Stimulated activated CD4-positive, alpha-beta T cell treated with anti-CD3 and anti-CD28 coated beads, Interleukin-12 subunit alpha, Interleukin-12 subunit beta, amount 100 ng/mL, for 24 hours (primary cell): ENCODE results near the gene LRCH2.

ENCODE experiments used
- DNase-seq, 2 experiments: peaks; one replicate each; pipeline ENCODE4 v3.0.0-alpha.2; 2020; ENCODE audit warnings: low read depth in 2 of 2

LRCH2 gene

GRCh38 chrX:115204040-115204439 is 29.9 kb downstream of the LRCH2 start:
- DNase-seq: no peak

DNA sequence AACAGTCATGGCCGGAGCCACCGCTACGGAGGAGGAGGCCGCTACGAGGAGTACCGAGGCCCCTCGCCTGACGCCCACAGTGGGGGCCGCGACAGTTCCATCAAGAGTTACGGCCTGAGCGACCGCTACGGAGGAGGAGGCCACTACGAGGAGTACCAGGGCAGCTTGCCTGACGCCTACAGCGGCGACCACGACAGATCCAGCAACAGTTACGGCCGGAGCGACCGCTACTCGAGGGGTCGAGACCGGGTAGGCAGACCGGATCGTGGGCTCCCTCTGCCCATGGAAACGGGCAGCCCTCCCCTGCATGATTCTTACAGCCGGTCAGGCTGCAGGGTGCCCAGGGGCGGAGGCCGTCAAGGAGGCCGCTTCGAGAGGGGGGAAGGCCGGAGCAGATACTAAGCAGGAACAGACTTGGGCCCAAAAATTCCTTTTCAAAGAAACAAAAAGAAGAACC is 41.6 kb downstream of the LRCH2 start:
- no peak for DNase-seq

- no peak for DNase-seq
These were observed 42.2 kb downstream of the LRCH2 start for GRCh38 chrX:115191490-115192243.

- no peak for DNase-seq
These were observed 43.0 kb downstream of the LRCH2 start for GRCh38 chrX:115190636-115191489.

- DNase-seq: no peak
These were observed 44.0 kb downstream of the LRCH2 start for GRCh38 chrX:115189646-115190635.

- no peak for DNase-seq
These were observed 44.8 kb downstream of the LRCH2 start, which contains the start of gene RBMXL3 for GRCh38 chrX:115189110-115189509. TSS of gene RBMXL3 (plus strand) at chrX:115189410. CDS start at chrX:115189442, 32 bp downstream.

GRCh38 chrX:115183980-115184379 is 49.9 kb downstream of the LRCH2 start:
- no peak for DNase-seq

DNA sequence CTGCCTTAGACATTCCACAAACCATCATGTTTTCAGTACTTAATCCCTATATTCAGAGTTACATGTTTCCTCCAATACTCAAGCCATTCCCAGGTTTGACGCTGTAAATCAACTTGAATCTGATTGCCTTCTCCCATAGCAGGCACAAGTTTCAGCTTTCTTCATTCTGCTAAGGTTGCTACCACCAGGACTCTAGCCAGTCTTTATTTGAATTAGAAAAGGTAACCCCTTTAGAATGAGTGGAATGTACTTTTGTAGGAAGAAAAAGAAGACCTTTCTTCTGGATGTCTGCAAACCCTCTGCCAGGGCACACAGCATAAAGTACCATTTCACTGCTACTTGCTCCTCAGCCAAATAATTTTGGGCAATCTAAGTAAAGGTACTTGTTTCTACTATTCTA is 55.4 kb downstream of the LRCH2 start:
- no peak for DNase-seq

DNA sequence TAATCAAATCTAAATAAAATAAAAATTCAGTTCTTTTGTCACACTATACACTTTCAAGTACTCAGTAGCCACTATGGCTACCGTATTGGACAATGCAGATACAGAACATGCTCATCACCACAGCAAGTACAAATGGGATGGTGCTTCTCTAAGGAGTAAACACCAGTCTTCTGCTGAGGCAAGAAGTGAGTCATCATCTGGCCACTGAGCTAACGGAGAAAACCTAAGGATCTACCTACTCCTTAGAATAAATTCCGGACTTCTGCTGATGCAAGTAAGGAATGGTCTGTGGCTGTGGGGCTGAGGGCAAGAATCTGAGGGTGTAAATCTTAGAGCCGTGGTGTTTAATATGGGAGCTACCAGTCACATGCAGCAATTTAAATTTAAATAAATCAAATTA is 56.0 kb downstream of the LRCH2 start:
- no peak for DNase-seq

GRCh38 chrX:115174548-115174947 is 59.3 kb downstream of the LRCH2 start:
- no peak for DNase-seq

GRCh38 chrX:115173181-115173580 is 60.7 kb downstream of the LRCH2 start:
- DNase-seq: no peak

DNA sequence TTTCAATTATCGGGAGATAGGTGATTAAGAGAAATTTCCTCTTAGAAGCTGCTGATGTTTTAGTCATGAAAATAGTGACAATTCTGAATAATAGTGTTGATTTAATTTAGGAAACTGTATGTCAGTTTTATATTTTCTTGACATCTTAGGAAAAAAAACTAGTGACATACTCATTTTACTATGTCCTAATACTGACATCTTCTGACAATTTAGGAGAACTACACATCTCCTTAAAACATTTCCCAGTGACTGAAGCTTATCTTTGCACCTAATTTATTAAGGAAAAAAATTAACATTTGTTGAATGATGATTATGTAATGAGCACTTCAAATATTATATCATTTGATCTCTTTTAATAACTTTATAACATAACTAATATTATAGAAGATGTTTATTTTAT is 86.7 kb downstream of the LRCH2 start:
- DNase-seq: no peak

DNA sequence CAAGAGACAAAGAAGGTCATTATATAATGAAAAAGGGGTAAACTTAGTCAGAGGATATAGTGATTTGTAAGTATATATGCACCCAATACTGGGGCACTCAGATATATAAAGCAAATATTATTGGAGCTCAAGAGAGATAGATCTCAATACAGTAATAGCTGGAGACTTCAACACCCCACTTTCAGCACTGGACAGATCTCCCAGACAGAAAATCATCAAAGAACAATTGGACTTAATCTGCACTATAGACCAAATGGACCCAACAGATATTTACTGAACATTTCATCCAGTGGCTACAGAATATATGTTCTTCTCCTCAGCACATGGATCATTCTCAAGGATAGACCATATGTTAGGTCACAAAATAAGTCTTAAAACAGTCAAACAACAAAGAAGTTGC is 91.8 kb downstream of the LRCH2 start:
- DNase-seq: no peak

- no peak for DNase-seq
These were observed 95.9 kb downstream of the LRCH2 start for GRCh38 chrX:115138040-115138439.

DNA sequence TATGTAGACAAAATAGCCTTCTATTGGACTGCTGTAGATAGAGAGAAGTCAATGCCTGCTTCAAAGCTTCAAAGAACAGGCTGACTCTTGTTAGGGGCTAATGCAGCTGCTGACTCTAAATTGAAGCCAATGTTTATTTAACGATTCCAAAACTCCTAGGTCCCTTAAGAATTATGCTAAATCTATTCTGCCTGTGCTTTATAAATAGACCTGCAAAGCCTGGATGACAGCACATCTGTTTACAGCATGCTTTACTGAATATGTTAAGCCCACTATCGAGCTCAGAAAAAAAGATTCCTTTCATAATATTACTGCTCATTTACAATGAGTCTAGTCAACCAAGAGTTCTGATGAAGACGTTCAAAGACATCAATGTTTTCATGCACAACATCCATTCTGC is 99.5 kb downstream of the LRCH2 start:
- no peak for DNase-seq

GRCh38 chrX:115112411-115112810 is 121.5 kb downstream of the LRCH2 start:
- DNase-seq: no peak

GRCh38 chrX:115098897-115099296 is 135.0 kb downstream of the LRCH2 start:
- no peak for DNase-seq

- no peak for DNase-seq
These were observed 140.7 kb downstream of the LRCH2 start for GRCh38 chrX:115093191-115093590.

- DNase-seq: no peak
These were observed 144.5 kb downstream of the LRCH2 start for GRCh38 chrX:115089419-115089818.

- DNase-seq: no peak
These were observed 165.0 kb downstream of the LRCH2 start for GRCh38 chrX:115068896-115069295.

GRCh38 chrX:115067812-115068211 is 166.1 kb downstream of the LRCH2 start:
- no peak for DNase-seq

DNA sequence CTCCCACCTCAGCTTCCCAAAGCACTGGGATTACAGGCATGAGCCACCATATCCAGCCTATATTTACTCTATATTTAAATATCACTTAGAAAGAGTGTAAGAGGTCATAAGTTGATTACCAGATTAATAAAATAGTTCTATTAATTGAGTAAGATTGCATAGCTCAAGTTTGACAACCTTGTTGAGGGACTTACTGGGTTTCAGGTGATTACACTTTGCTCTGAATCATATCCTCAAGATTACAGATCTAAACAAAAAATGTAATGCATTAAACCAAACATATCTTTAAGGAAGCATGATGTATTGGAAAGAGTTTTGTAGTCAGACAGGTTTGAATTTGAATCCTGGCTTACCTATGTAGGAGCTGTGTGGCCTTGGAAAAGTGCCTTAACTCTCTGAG is 168.6 kb downstream of the LRCH2 start:
- DNase-seq: no peak
